ENCODE data around the gene ZNF346. TPM values are rescaled to one million over a fixed set of nuclear protein-coding genes. Genes with fewer than 3 reads are reported as not detected.

ZNF346 gene
- total RNA-seq, 2 donors from 2014 or later = 10.9 to 12.6 TPM

GRCh38 chr5:177103523-177104253, 81.2 kb downstream of the ZNF346 start:
- intact Hi-C loops (cut with DNase I, micrococcal nuclease) = no loop called here
- ATAC-seq (peak; percentile 52), DNase-seq (no peak)

GRCh38 chr5:177105691-177106476, 83.4 kb downstream of the ZNF346 start:
- ATAC-seq (no peak), DNase-seq (no peak)
- intact Hi-C loops (cut with DNase I, micrococcal nuclease) = no loop called here

GRCh38 chr5:177107159-177107558, 84.7 kb downstream of the ZNF346 start:
- ATAC-seq = no peak
- intact Hi-C loops (cut with DNase I, micrococcal nuclease) = no loop called here

GRCh38 chr5:177109810-177110209, 87.3 kb downstream of the ZNF346 start:
- ATAC-seq = no peak
- intact Hi-C loops (cut with DNase I, micrococcal nuclease) = loop anchor here in 1 of 2 donors (5.0 kb wide), 1 partner anchor 38 kb away; no protein-coding TSS in a partner anchor
- no peak for DNase-seq

More at GRCh38 chr5:177107159-177107558, 84.7 kb downstream of the ZNF346 start:
- no peak for DNase-seq

GRCh38 chr5:177111720-177112394, 89.4 kb downstream of the ZNF346 start:
- intact Hi-C loops (cut with DNase I, micrococcal nuclease) = loop anchor here in 1 of 2 donors (5.0 kb wide), 1 partner anchor 40 kb away; no protein-coding TSS in a partner anchor
- ATAC-seq = peak; percentile 63
- DNase-seq = peak in 1 of 2 donors; percentile 68

- intact Hi-C loops (cut with DNase I, micrococcal nuclease) = loop anchor here in 1 of 2 donors (5.0 kb wide), 1 partner anchor 40 kb away; no protein-coding TSS in a partner anchor
- no peak for ATAC-seq
- no peak for DNase-seq
Measured at GRCh38 chr5:177112589-177113220, 90.2 kb downstream of the ZNF346 start.

GRCh38 chr5:177113566-177114424, 91.3 kb downstream of the ZNF346 start:
- DNase-seq = peak in 1 of 2 donors; percentile 78
- peak; percentile 73 for ATAC-seq
- intact Hi-C loops (cut with DNase I, micrococcal nuclease) = loop anchor here in 1 of 2 donors (5.0 kb wide), 1 partner anchor 41 kb away; no protein-coding TSS in a partner anchor

GRCh38 chr5:177116631-177117373, 94.3 kb downstream of the ZNF346 start:
- intact Hi-C loops (cut with DNase I, micrococcal nuclease) = no loop called here
- DNase-seq (peak; percentile 75 to 76), ATAC-seq (peak; percentile 61)

GRCh38 chr5:177117441-177118045, 95.0 kb downstream of the ZNF346 start:
- DNase-seq (no peak), ATAC-seq (no peak)
- intact Hi-C loops (cut with DNase I, micrococcal nuclease) = no loop called here

- no peak for ATAC-seq
- DNase-seq = no peak
- intact Hi-C loops (cut with DNase I, micrococcal nuclease) = no loop called here
Measured at GRCh38 chr5:177122566-177122965, 100.1 kb downstream of the ZNF346 start.

GRCh38 chr5:177123789-177124485, 101.4 kb downstream of the ZNF346 start:
- intact Hi-C loops (cut with DNase I, micrococcal nuclease) = no loop called here
- ATAC-seq = no peak
- DNase-seq = no peak

GRCh38 chr5:177124486-177124991, 102.0 kb downstream of the ZNF346 start:
- intact Hi-C loops (cut with DNase I, micrococcal nuclease) = no loop called here
- DNase-seq = no peak
- ATAC-seq = peak; percentile 58

GRCh38 chr5:177126771-177127170, 104.3 kb downstream of the ZNF346 start:
- intact Hi-C loops (cut with DNase I, micrococcal nuclease) = no loop called here
- ATAC-seq (no peak), DNase-seq (no peak)

GRCh38 chr5:177128551-177128981, 106.1 kb downstream of the ZNF346 start:
- DNase-seq (no peak), ATAC-seq (no peak)
- intact Hi-C loops (cut with DNase I, micrococcal nuclease) = no loop called here

- intact Hi-C loops (cut with DNase I, micrococcal nuclease) = no loop called here
- no peak for DNase-seq
- ATAC-seq = no peak
Measured at GRCh38 chr5:177130211-177131018, 107.9 kb downstream of the ZNF346 start.
